Activated CD4-positive, alpha-beta T cell treated with anti-CD3 and anti-CD28 coated beads for 48 hours (primary cell): ENCODE measurements around the gene RPS6KA5.
A peak's percentile ranks its signal among the peaks of the same experiment; 100 is the strongest.
"Not testable (repeated sequence)": the region's sequence is repeated elsewhere in the genome, so short reads cannot be mapped to it uniquely, and the experiment has no call there.

Experiments
- DNase-seq: peaks from one replicate; pipeline ENCODE4 v3.0.0-alpha.2; 2020

The RPS6KA5 gene

GRCh38 chr14:91065266-91065665, 4.8 kb upstream of the RPS6KA5 start:
- no peak for DNase-seq

DNA sequence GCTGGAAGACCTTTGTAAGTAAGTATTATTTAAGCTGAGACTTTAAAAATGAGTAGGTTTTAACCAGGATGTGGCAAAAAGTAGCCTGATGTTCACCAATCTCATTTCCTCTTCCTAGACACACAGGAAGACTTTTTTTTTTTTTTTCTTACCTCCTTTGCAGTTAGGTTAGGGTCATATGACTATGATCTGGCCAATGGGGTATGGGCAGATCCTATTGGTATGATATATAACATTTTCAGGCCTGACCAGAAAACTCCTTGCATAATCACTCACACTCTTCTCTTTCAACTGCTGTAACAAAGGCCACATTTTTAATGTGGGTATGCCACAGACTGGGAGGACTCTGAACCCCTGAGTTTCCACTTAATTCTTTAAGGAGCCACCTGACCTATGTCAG, 2.7 kb upstream of the RPS6KA5 start:
- DNase-seq: peak; percentile 24

GRCh38 chr14:91062600-91062999, 2.2 kb upstream of the RPS6KA5 start:
- no peak for DNase-seq

DNA sequence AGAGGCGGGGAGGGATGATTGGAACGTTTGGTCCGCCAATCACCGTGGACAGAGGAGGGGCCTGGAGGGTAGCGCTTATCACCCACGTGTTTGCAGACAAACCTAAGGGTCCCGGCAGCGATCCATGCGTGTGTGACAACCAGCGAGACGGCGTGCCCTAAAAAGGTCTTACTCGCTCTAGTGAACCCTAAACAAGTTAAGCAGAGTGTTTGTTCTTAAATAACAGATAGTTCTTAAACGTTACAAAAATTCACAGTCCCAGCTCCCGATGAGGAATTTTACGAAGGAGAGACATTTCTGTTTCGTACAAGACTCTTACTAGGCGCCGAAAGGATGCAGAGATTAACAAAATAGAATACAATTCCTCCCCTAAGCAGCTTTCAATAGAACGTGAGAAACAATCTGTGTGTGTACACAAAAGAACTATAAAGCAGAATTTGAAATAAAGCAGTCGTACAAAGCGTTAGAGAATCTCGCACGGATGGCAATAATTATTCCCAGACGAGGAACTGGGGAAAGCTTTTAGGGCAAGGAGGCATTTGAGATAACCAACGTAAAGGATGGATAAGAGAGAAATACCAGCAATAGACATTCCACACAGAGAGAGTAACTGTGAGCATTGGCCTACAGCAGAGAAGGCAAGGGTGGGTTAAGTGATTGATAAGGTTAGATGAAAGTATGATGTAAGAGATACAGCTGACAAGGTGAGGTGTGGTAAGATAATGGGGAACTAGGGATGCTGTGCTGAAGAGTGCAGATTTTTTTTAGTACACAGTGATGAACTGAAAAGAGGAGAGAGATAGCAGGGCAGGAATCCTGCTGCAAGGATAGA, 831 bp upstream of the RPS6KA5 start:
- no peak for DNase-seq

DNA sequence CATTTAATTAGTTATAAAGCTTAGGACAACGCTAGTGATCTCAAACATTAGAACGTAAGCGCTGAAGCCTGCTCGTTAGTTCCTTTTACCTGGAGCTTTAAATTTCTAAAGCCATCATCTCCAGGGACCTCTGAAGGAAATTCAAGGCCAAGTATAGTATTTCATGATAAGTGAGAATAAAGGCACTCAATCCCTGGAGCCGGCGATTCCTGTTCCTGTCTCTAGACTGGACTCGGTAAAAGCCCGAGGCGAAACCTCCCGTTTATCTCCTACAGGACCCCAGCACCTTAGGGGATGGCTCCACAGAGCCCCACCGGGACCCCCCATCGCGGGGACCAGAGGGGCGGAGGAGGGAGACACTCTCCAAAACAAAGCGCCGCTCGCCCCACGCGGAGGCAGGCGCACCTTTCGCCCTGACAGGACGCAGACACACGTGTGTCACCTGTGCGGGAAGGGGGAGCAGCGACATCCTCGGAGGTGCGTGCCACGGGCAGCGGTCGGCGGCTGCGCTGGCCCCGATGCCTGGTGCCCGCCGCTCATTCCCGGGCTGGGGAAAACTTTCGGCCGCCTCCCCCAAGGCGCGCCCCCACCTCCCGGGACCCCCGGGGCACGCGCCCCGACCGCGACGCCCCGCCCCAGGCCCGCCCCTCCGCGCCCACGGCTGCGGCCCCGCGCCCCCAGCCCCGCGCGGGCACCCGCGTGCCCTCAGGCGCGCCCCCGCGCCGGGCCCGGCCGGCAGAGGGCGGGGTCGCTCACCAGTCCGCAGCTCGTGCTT, 678 bp downstream of the RPS6KA5 start:
- DNase-seq: peak; percentile 69

DNA sequence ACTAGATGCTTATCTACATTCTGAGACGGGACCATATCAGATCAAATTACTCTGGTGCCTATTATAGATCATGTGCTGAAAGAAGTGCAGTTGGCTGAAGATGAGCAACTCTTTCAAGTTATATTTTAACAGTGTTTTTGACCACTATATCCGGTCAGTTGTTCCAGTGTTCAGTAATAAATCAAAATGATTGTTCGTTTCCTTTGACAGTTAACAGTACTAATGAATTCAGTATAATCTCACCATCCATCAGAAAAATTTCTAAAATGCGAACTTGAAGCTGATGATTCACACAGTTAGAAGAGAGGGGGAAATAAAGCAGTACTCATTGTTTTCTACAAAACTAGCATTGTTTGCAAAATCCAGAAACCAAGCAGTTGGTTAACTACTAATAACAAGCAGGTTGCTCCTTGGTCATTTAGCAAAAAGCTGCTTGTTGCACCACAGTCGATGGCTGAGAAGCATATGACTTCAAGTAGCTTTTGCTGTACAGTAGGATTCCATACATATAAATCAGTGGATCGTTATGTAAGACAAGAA, 2.3 kb downstream of the RPS6KA5 start:
- no peak for DNase-seq

GRCh38 chr14:91056361-91056760, 4.1 kb downstream of the RPS6KA5 start:
- no peak for DNase-seq

GRCh38 chr14:91055016-91055415, 5.4 kb downstream of the RPS6KA5 start:
- no peak for DNase-seq

DNA sequence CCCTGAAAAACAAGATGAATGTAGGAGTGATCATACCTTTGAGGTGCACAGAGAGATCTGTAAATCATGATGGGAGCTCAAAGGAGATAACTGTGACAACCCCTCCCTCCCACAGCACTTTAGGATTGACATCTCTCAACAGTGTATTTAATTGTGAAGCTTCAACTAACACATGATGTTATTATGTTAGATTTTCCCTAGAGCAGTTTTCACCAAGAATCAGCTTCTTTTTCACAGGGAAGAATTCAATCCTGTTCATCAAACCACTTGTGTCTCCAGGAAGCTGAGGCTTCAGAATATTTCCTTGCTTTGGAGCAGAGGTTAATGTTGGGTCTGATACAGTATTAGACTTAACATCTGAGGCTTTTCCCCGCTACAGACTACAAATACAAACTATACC, 11.8 kb downstream of the RPS6KA5 start:
- DNase-seq: no peak

- DNase-seq: no peak
These were observed 12.2 kb downstream of the RPS6KA5 start for GRCh38 chr14:91048265-91048664.

- DNase-seq: no peak
These were observed 13.2 kb downstream of the RPS6KA5 start for GRCh38 chr14:91047174-91047753.

- no peak for DNase-seq
These were observed 13.9 kb downstream of the RPS6KA5 start for GRCh38 chr14:91046488-91047072.

DNA sequence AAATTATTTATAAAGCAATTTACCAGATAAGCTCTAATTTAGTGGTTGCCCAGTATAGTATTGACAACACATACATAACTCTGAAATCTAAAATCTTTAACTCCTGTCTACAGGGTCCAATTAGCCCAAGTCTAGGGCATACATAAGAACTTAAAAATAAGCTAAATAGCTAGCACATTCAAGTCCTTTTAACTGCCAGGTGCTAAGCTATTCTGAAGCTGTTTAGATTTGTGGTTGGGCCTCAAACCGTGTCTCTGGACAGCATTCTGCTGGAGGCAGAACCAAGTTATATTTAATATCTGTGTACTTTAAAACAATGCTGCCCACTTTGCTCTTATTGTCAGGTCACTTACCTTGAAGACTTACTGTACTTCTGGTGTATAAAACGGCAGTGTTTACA, 19.0 kb downstream of the RPS6KA5 start:
- no peak for DNase-seq

DNA sequence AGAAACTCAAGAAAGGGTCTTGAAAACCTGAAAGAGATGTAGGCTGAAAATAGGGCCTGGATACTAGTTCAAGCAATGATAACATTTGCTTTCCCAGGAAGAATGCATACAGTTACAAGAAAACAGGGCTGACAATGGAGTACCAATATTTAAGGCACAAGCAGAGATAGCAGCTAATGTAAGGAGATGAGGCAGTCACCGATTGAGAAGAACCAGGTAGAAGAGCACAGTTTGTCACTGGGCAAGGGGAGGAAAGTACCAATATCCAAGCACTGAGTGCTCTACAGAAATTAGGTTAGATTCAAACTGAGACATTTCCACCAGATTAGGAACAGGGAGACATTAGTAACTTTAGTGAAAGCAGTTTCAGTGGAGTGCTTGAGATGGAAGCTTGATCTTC, 19.9 kb downstream of the RPS6KA5 start:
- no peak for DNase-seq

GRCh38 chr14:91038439-91038838, 22.0 kb downstream of the RPS6KA5 start:
- DNase-seq: no peak

DNA sequence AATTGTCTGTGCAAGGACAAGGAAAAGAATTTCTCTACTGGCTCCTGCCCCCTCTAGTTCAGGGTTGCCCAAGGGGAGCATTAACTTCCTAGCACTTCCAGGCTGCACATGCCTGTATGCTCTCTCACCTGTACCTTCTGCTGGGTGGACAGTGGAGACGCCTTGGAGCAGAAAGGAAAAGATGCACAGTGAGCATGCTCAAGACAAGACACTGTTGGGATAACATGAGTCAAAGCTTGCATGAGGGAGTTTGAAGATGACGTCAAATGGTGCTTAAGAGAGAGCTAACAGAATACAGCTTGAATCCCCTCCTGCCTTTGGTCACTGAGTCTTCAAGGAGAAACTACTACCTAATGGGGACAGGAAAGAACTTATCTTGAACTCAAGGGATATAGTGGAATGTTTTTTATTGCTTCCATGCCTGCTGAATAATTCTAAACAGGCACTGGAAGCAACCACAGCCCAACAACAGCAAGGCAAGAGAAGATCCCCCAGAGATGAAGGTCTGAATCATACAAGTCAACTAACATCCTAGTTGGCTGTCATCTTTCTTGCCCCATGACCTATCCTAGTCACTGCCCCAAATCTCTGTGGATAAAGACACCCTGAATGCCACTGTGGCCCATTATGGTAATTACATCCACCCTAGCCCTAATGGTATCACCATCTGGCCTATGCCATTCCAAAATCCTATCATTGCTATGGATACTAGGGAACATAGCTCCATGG, 23.5 kb downstream of the RPS6KA5 start:
- DNase-seq: no peak

- DNase-seq: no peak
These were observed 24.6 kb downstream of the RPS6KA5 start for GRCh38 chr14:91035855-91036254.

DNA sequence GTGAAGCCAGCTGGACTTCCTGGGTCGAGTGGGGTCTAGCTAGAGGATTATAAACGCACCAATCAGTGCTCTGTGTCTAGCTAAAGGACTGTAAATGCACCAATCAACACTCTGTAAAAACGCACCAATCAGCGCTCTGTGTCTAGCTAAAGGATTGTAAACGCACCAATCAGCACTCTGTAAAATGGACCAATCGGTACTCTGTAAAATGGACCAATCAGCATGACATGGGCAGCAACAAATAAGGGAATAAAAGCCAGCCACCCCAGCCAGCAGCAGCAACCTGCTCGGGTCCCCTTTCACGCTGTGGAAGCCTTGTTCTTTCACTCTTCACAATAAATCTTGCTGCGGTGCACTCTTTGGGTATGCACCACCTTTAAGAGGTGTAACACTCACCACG, 26.1 kb downstream of the RPS6KA5 start:
- not testable (repeated sequence) for DNase-seq

GRCh38 chr14:91032248-91032647, 28.2 kb downstream of the RPS6KA5 start:
- DNase-seq: no peak

DNA sequence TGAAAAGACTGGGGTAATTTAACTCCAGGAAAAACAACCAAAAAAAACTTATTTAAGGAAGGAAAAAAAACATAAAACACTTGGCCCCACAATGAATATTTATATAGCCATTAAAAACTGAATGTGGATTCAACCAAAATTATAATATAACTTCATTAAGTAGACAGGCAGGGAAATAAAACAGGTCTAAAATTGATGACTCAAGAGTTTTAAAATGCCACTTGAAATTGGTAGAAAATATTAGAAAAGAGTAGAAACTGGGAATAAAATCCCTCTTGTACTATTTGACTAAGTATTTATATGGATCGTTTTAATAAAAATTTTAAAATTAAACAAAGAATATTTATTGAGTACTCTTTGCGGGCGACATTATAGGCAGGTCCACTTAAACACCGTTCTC, 28.8 kb downstream of the RPS6KA5 start:
- DNase-seq: no peak

DNA sequence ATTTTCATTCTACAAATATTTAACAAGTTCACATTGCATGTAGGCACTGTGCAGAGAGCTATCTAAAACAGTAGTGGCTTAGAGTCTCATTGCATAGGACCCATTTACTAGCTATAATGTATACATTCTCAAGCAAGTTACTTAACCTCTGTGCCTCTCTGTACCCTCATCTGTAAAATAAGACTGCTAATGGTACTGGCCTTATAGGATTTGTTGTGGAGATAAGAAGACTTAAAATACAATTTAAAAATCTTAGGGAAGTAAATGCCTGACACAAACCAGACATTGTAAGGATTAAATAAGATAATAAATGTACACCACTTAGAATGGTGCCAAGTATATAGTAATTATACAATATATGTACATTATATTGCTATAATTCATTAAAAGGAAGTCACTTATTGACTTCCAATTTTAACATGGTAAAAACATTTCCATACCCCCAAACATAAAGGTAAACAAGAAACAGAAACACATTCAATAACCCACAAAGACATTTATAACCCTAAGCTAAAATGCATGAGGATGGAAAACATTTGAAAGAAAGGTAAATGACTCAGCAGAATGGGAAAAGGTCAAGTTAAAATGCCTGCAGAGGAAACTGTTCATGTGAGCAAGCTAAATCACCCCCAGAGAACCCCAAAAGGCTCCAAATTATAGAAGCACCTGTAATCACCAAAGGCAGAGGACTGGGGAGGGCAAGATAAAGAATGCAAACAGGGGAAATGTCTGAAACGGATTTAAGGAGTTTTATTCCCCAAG, 30.8 kb downstream of the RPS6KA5 start:
- DNase-seq: no peak

DNA sequence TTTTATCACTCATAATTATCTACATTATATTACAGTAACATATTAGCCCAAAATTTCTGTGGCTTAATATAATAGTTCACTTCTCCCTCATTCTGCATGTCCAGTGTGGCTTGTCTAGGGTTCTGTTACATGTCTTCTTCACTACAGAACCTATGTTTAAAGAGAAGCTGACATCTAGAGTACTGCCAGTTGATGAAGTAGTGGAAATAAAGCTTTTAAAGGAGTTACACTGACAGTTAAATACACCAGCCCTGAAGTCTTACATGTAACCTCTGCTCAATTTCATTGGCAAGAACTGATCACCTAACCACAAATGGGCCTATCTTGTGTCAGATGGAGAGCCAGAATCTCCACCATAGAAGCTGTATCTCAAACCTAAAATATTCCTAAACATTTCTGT, 32.9 kb downstream of the RPS6KA5 start:
- DNase-seq: no peak
